Spleen (tissue), 7 donors: ENCODE data around the gene BCAT1.

Experiments used
- CTCF ChIP-seq, 11 experiments: fragments of 200-600 bp in 7 of 11; fragments of 450-650 bp in 4 of 11; sonication (generic) in 4 of 11; IDR thresholded peaks in 8 of 11; conservative IDR thresholded peaks in 3 of 11; 1 replicate in 7 of 11; 2 replicates in 4 of 11; pipeline versions ENCODE4 v1.4.0 to v1.8.0; 2016 to 2021; ENCODE audit warnings: antibody characterized with exemption in 11 of 11, inconsistent platforms in 4 of 11, mild to moderate bottlenecking in 1 of 11
- POLR2A ChIP-seq, 3 donors: fragments of 450-650 bp; IDR thresholded peaks; one replicate each; pipeline ENCODE4 v1.5.1; 2017; ENCODE audit warnings: antibody characterized with exemption in 3 of 3, mild to moderate bottlenecking in 1 of 3
- POLR2AphosphoS5 ChIP-seq, 3 donors: sonication (generic); formaldehyde crosslinking; IDR thresholded peaks; one replicate each; pipeline ENCODE4 v1.5.1; 2017; ENCODE audit warnings: antibody characterized with exemption in 3 of 3
- donor health status: DM: no; HTN: no; CAD: no; lungs with moderate emphysema.
- donor health status: DM: no; HTN: no; CAD: no.
- donor health status: DM: no; HTN: no; CAD: no.

GRCh38 chr12:24815114-24815423, 133.8 kb downstream of the BCAT1 start:
- no peak for TF ChIP-seq CTCF (IDR thresholded peaks at IDR 0.05 in 8 of 11, conservative IDR thresholded peaks at IDR 0.05 in 3 of 11)
- TF ChIP-seq POLR2AphosphoS5 (IDR thresholded peaks at IDR 0.05), result no peak
- TF ChIP-seq POLR2A (IDR thresholded peaks at IDR 0.05), result no peak
